ENCODE data around the gene ZNF300. TPM values are rescaled to one million over a fixed set of nuclear protein-coding genes. Genes with fewer than 3 reads are reported as not detected.
"Not testable (repeated sequence)": the region's sequence is repeated elsewhere in the genome, so short reads cannot be mapped to it uniquely, and the experiment has no call there.

Gene ZNF300
- total RNA-seq (2014; rRNA removed; shearing (Covaris generic)) = 0.05 and 0.06 TPM in 2 replicates
- polyA plus RNA-seq (2014; cell fraction: nucleus; rRNA removed) = not detected in 2 replicates

GRCh38 chr5:150904479-150905311 lies at the start of gene ZNF300:
TSS of gene ZNF300 (minus strand) at chr5:150904980. CDS start at chr5:150903155, 1,825 bp downstream.
- DNase-seq (ENCODE audit: extremely low read depth, low read depth) = no peak

GRCh38 chr5:150948539-150948938 lies 43.8 kb upstream of the ZNF300 start:
- DNase-seq (ENCODE audit: extremely low read depth, low read depth) = no peak

GRCh38 chr5:150946351-150946905 lies 41.6 kb upstream of the ZNF300 start:
- DNase-seq (ENCODE audit: extremely low read depth, low read depth) = no peak

- DNase-seq (ENCODE audit: extremely low read depth, low read depth) = no peak
Measured at GRCh38 chr5:150945947-150946346, 41.2 kb upstream of the ZNF300 start.

- no peak for DNase-seq (ENCODE audit: extremely low read depth, low read depth)
Measured at GRCh38 chr5:150945486-150945885, 40.7 kb upstream of the ZNF300 start.

- DNase-seq (ENCODE audit: extremely low read depth, low read depth) = no peak
Measured at GRCh38 chr5:150931368-150931965, 26.7 kb upstream of the ZNF300 start.

- no peak for DNase-seq (ENCODE audit: extremely low read depth, low read depth)
Measured at GRCh38 chr5:150918613-150919012, 13.8 kb upstream of the ZNF300 start.

GRCh38 chr5:150912312-150912814 lies 7.6 kb upstream of the ZNF300 start:
- no peak for DNase-seq (ENCODE audit: extremely low read depth, low read depth)

GRCh38 chr5:150905312-150905683 lies 518 bp upstream of the ZNF300 start:
- DNase-seq (ENCODE audit: extremely low read depth, low read depth) = no peak

GRCh38 chr5:150901446-150901845 lies 3.3 kb downstream of the ZNF300 start:
- no peak for DNase-seq (ENCODE audit: extremely low read depth, low read depth)

- DNase-seq (ENCODE audit: extremely low read depth, low read depth) = no peak
Measured at GRCh38 chr5:150895431-150896428, 9.1 kb downstream of the ZNF300 start.

GRCh38 chr5:150879358-150879757 lies 25.4 kb downstream of the ZNF300 start:
- no peak for DNase-seq (ENCODE audit: extremely low read depth, low read depth)

GRCh38 chr5:150862070-150862469 lies 42.7 kb downstream of the ZNF300 start:
- no peak for DNase-seq (ENCODE audit: extremely low read depth, low read depth)

GRCh38 chr5:150860246-150860821 lies 44.4 kb downstream of the ZNF300 start:
- no peak for DNase-seq (ENCODE audit: extremely low read depth, low read depth)

GRCh38 chr5:150856700-150857099 lies 48.1 kb downstream of the ZNF300 start:
- not testable (repeated sequence) for DNase-seq (ENCODE audit: extremely low read depth, low read depth)

- no peak for DNase-seq (ENCODE audit: extremely low read depth, low read depth)
Measured at GRCh38 chr5:150853561-150853960, 51.2 kb downstream of the ZNF300 start.

GRCh38 chr5:150851039-150851438 lies 53.7 kb downstream of the ZNF300 start:
- no peak for DNase-seq (ENCODE audit: extremely low read depth, low read depth)

GRCh38 chr5:150848271-150848670 lies 56.5 kb downstream of the ZNF300 start:
- DNase-seq (ENCODE audit: extremely low read depth, low read depth) = no peak

- DNase-seq (ENCODE audit: extremely low read depth, low read depth) = no peak
Measured at GRCh38 chr5:150847334-150847695, 57.5 kb downstream of the ZNF300 start.
